Measurements from ENCODE around the gene SCAANT1.
A peak's percentile ranks its signal among the peaks of the same experiment; 100 is the strongest.

The SCAANT1 gene

GRCh38 chr3:63872135-63872924, 39.9 kb downstream of the SCAANT1 start:
- Histone ChIP-seq H2AFZ (no peak overlapping the region), H3K4me2 (ENCODE audit: low read length) (no peak overlapping the region), H3K27me3 (ENCODE audit: control insufficient read depth, insufficient read depth, low read length) (no peaks in the 10 kb centered on the region), H3K36me3 (ENCODE audit: control insufficient read depth, insufficient read depth, low read length) (no peaks in the 10 kb centered on the region), H3K4me3 (ENCODE audit: low read depth, low read length) (no peak overlapping the region), H3K9ac (no peak overlapping the region), H3K4me1 (peaks cover 19% of the 10 kb centered on the region), H3K79me2 (peaks cover 18% of the 10 kb centered on the region), H3K9me3 (ENCODE audit: control insufficient read depth, low read length) (no peaks in the 10 kb centered on the region), H3K27ac (no peak overlapping the region)
- TF ChIP-seq, protein P1, sequence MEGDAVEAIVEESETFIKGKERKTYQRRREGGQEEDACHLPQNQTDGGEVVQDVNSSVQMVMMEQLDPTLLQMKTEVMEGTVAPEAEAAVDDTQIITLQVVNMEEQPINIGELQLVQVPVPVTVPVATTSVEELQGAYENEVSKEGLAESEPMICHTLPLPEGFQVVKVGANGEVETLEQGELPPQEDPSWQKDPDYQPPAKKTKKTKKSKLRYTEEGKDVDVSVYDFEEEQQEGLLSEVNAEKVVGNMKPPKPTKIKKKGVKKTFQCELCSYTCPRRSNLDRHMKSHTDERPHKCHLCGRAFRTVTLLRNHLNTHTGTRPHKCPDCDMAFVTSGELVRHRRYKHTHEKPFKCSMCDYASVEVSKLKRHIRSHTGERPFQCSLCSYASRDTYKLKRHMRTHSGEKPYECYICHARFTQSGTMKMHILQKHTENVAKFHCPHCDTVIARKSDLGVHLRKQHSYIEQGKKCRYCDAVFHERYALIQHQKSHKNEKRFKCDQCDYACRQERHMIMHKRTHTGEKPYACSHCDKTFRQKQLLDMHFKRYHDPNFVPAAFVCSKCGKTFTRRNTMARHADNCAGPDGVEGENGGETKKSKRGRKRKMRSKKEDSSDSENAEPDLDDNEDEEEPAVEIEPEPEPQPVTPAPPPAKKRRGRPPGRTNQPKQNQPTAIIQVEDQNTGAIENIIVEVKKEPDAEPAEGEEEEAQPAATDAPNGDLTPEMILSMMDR (IDR thresholded peaks at IDR 0.05) = no peak

- H3K27me3 ChIP-seq (ENCODE audit: control insufficient read depth, insufficient read depth, low read length) = no peaks in the 10 kb centered on the region
- peaks cover 15% of the 10 kb centered on the region for H3K79me2 ChIP-seq
- no peak overlapping the region for H2AFZ ChIP-seq
- no peaks in the 10 kb centered on the region for H3K9me3 ChIP-seq (ENCODE audit: control insufficient read depth, low read length)
- no peak overlapping the region for H3K9ac ChIP-seq
- peak overlapping the region; percentile 14 for H3K4me2 ChIP-seq (ENCODE audit: low read length)
- no peak overlapping the region for H3K27ac ChIP-seq
- peak overlapping the region; percentile 13 for H3K4me3 ChIP-seq (ENCODE audit: low read depth, low read length)
- H3K36me3 ChIP-seq (ENCODE audit: control insufficient read depth, insufficient read depth, low read length) = no peaks in the 10 kb centered on the region
- TF ChIP-seq, protein P1 (IDR thresholded peaks at IDR 0.05) = no peak
- peaks cover 18% of the 10 kb centered on the region for H3K4me1 ChIP-seq
These were observed 41.6 kb downstream of the SCAANT1 start for GRCh38 chr3:63870615-63871005.

DNA sequence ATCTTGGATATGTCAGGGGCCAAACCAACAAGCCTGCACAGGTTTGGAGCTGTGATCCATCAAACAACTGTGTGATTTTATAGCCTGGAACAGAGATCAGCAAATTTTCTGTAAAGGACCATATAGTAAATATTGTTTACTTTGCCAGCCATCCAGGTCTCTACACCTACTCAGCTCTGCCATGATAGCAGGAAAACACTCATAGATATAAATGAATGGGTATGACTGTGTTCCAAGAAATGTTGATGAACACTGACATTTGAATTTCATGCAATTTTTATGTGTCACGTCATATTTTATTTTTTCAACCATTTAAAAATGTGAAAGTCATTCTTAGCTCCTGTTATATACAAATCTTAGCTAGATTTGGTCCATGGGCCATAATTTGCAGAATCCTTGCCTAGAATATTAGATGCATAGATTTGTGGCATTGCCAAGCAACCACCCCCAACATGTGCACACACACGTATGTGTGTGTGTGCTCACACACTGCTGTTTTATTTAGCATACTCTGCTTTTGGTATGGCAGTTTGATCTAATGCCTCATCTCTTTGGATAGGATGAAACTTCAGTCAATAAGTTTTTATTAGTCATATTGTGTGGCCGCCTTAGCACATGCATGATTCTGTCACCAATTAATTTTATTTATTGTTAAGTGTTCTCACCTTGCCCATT, 42.1 kb downstream of the SCAANT1 start:
- H3K27me3 ChIP-seq (ENCODE audit: control insufficient read depth, insufficient read depth, low read length) = no peaks in the 10 kb centered on the region
- no peak overlapping the region for H3K9ac ChIP-seq
- H3K36me3 ChIP-seq (ENCODE audit: control insufficient read depth, insufficient read depth, low read length) = no peaks in the 10 kb centered on the region
- TF ChIP-seq, protein P1 (IDR thresholded peaks at IDR 0.05) = no peak
- no peak overlapping the region for H3K27ac ChIP-seq
- H3K4me2 ChIP-seq (ENCODE audit: low read length) = peak overlapping the region; percentile 14
- H3K9me3 ChIP-seq (ENCODE audit: control insufficient read depth, low read length) = no peaks in the 10 kb centered on the region
- H3K79me2 ChIP-seq = peaks cover 14% of the 10 kb centered on the region
- no peak overlapping the region for H3K4me3 ChIP-seq (ENCODE audit: low read depth, low read length)
- H2AFZ ChIP-seq = no peak overlapping the region
- H3K4me1 ChIP-seq = peaks cover 18% of the 10 kb centered on the region

DNA sequence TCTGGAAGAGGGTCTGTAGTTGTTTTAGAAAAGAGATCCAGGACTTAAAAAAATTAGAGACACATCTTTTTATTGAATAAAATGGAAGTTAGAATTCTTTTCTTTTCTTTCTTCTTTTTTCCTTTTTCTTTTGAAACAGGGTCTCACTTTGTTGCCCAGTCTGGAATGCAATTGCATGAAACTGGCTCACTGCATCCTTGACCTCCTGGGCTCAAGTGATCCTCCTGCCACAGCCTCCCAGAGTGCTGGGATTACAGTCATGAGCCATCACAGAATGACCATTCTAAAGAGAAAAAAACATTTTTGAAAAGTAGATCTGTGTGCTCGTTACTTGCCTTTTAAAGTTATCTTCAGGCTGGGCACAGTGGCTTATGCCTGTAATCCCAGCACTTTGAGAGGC, 45.0 kb downstream of the SCAANT1 start:
- TF ChIP-seq, protein P1 (IDR thresholded peaks at IDR 0.05) = no peak

More for the DNA sequence above, 45.0 kb downstream of the SCAANT1 start:
- Histone ChIP-seq H3K27me3 (ENCODE audit: control insufficient read depth, insufficient read depth, low read length) (no peaks in the 10 kb centered on the region), H3K4me2 (ENCODE audit: low read length) (no peak overlapping the region), H2AFZ (no peak overlapping the region), H3K36me3 (ENCODE audit: control insufficient read depth, insufficient read depth, low read length) (no peaks in the 10 kb centered on the region), H3K4me3 (ENCODE audit: low read depth, low read length) (no peak overlapping the region), H3K9me3 (ENCODE audit: control insufficient read depth, low read length) (no peaks in the 10 kb centered on the region), H3K79me2 (peaks cover 14% of the 10 kb centered on the region), H3K27ac (no peak overlapping the region), H3K4me1 (peaks cover 12% of the 10 kb centered on the region), H3K9ac (no peak overlapping the region)

Data from parathyroid adenoma (tissue), 2 donors.